ENCODE measurements around the gene MAMDC2. TPM values are rescaled to one million over a fixed set of nuclear protein-coding genes. Genes with fewer than 3 reads are reported as not detected.

The MAMDC2 gene
- total RNA-seq, 1 donor from 2014 or later, result 4.0 TPM

DNA sequence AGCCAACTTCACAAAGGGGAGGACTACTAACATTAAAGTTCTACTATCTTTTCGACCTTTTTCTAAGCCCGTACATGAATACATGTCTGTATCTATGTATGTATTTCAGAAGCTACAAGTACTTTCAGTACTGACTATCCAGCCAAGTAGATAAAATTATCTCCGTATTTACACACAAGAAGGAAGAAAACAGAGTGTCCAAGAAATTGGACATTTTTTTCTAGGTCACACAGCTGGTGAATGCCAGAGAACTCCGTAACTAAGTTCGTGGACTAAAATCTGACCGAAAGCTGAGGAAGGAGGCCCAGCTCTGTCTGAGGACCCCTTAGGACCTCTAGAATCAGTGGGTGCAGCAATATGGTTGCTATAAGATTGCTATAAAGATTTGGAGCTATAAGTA lies 83.4 kb downstream of the MAMDC2 start:
- H3K9me3 Mint-ChIP-seq, result no peaks in the 10 kb centered on the region
- no peak overlapping the region for H3K4me3 Mint-ChIP-seq
- H3K27ac Mint-ChIP-seq, result no peak overlapping the region
- H3K27me3 Mint-ChIP-seq, result no peaks in the 10 kb centered on the region
- peaks cover 8% of the 10 kb centered on the region for H3K4me1 Mint-ChIP-seq (ENCODE audit: unreplicated experiment)
- no peak for TF ChIP-seq CTCF (conservative IDR thresholded peaks at IDR 0.05)
- DNase-seq (ENCODE audit: extremely low spot score, unreplicated experiment), result no peak
- H3K36me3 Mint-ChIP-seq, result no peaks in the 10 kb centered on the region

DNA sequence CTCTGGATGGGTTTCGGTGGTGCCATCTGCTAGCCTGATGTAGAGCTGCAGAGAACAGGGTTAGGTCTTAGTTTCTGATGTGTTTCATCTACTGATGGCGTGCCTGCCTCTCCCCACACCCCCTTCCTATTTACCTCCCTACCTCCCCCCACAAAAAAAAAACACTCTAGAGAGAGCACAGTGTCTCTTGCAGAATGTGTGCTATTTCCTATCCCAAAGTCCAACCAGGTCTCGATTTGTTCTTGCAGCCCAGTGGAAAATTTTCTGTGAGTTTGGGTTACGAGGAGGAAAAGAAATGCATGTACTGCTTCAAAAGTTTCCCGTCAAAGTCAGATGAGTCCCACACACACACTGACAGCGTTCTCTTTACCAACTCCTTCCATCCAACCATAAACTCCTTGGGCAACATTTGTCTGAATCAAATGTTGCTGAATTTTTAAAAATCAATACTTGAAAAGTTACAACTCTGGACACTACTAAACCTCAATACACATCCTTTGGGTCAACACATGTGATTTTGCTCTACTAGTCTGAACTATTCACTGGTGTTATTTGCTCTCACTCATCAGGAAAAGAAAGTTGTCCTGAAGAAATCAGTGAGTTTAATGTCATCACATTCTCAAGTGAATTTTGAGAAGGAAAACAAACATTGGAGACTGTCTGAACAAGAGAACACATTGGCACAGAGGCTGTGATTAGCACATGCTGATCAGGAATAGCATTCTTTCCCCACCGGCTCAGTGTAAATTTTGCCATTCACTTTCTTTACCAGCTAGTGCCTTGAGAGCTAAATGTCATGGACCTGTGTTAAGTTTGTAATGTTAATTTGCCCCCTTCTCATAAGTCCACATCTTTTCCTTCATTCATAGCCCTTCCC lies 84.1 kb downstream of the MAMDC2 start:
- H3K9me3 Mint-ChIP-seq, result no peaks in the 10 kb centered on the region
- no peak overlapping the region for H3K27ac Mint-ChIP-seq
- no peak overlapping the region for H3K4me3 Mint-ChIP-seq

DNA sequence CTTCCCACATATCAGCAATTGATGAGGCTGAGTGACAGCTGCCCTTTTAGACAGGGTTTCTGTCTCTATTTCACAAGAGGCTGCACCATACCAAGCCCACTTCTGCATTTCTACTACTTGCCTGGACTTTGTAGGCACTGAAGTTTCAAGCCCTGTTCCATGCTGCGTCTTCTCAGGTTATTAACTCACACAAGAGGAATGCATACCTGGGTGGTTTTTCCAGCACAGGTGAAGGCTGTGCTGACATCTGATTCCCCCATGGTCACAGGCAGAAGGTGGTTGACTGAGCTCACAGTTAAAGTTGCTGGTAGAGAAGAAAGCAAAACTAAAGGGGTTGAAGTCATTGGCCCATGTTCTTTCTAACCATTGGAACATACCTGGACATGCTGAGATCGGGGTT lies 86.6 kb downstream of the MAMDC2 start:
- H3K27me3 Mint-ChIP-seq, result no peaks in the 10 kb centered on the region
- H3K4me1 Mint-ChIP-seq (ENCODE audit: unreplicated experiment), result peaks cover 21% of the 10 kb centered on the region
- no peak overlapping the region for H3K4me3 Mint-ChIP-seq
- H3K36me3 Mint-ChIP-seq, result no peaks in the 10 kb centered on the region
- DNase-seq (ENCODE audit: extremely low spot score, unreplicated experiment), result no peak
- H3K27ac Mint-ChIP-seq, result peak overlapping the region; percentile 20
- H3K9me3 Mint-ChIP-seq, result no peaks in the 10 kb centered on the region
- no peak for TF ChIP-seq CTCF (conservative IDR thresholded peaks at IDR 0.05)

More for the DNA sequence above, 84.1 kb downstream of the MAMDC2 start:
- H3K36me3 Mint-ChIP-seq, result no peaks in the 10 kb centered on the region
- TF ChIP-seq CTCF (conservative IDR thresholded peaks at IDR 0.05), result no peak
- no peaks in the 10 kb centered on the region for H3K27me3 Mint-ChIP-seq
- no peak for DNase-seq (ENCODE audit: extremely low spot score, unreplicated experiment)
- H3K4me1 Mint-ChIP-seq (ENCODE audit: unreplicated experiment), result peaks cover 8% of the 10 kb centered on the region

DNA sequence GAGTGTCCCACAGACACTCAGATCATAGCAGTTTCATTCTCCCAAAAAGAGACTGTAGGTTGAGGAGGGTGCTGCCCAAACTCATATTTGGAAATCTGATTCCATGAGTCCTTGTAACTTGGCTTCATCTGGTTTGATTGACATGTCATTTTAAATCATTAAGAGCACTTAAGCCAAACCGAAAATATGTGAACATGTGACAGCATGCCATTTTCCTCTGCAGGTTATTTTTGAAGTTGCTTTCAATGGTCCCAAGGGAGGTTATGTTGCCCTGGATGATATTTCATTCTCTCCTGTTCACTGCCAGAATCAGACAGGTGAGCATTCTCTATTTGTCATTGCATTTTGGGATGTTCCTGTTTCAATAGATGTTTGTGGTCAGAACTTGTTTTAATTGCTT lies 87.6 kb downstream of the MAMDC2 start:
- TF ChIP-seq CTCF (conservative IDR thresholded peaks at IDR 0.05), result no peak
- no peak for DNase-seq (ENCODE audit: extremely low spot score, unreplicated experiment)
- H3K27me3 Mint-ChIP-seq, result no peaks in the 10 kb centered on the region
- H3K27ac Mint-ChIP-seq, result no peak overlapping the region
- no peaks in the 10 kb centered on the region for H3K9me3 Mint-ChIP-seq
- H3K4me3 Mint-ChIP-seq, result no peak overlapping the region
- H3K36me3 Mint-ChIP-seq, result no peaks in the 10 kb centered on the region
- peaks cover 24% of the 10 kb centered on the region for H3K4me1 Mint-ChIP-seq (ENCODE audit: unreplicated experiment)

GRCh38 chr9:70133253-70134208 lies 89.9 kb downstream of the MAMDC2 start:
- no peaks in the 10 kb centered on the region for H3K9me3 Mint-ChIP-seq
- H3K27ac Mint-ChIP-seq, result no peak overlapping the region
- H3K4me1 Mint-ChIP-seq (ENCODE audit: unreplicated experiment), result peaks cover 20% of the 10 kb centered on the region
- TF ChIP-seq CTCF (conservative IDR thresholded peaks at IDR 0.05), result no peak
- DNase-seq (ENCODE audit: extremely low spot score, unreplicated experiment), result no peak
- no peaks in the 10 kb centered on the region for H3K27me3 Mint-ChIP-seq
- no peak overlapping the region for H3K4me3 Mint-ChIP-seq
- no peaks in the 10 kb centered on the region for H3K36me3 Mint-ChIP-seq
